ENCODE measurements around the gene LMF2. TPM values are rescaled to one million over a fixed set of nuclear protein-coding genes. Genes with fewer than 3 reads are reported as not detected.

Gene LMF2
- polyA plus RNA-seq, 1 donor: 48.8 TPM

- H3K4me3 ChIP-seq (ENCODE audit: low read length): no peak overlapping the region
- no peak for DNase-seq
- no peaks in the 10 kb centered on the region for H3K36me3 ChIP-seq (ENCODE audit: control insufficient read depth, insufficient read depth, low read length)
- no peaks in the 10 kb centered on the region for H3K9me3 ChIP-seq (ENCODE audit: control insufficient read depth, low read depth, low read length)
- H3K27me3 ChIP-seq (ENCODE audit: control insufficient read depth, insufficient read depth, low read length): peaks cover 4% of the 10 kb centered on the region
- H3K27ac ChIP-seq (ENCODE audit: low read length): no peak overlapping the region
- no CpG with 5 or more reads among the region's 23 CpGs for WGBS (ENCODE audit: insufficient coverage, low lambda C conversion rate)
- H3K4me1 ChIP-seq (ENCODE audit: control insufficient read depth, insufficient read depth, low read length): peaks cover 20% of the 10 kb centered on the region
Observed at GRCh38 chr22:50487290-50488005, 20.1 kb downstream of the LMF2 start.

GRCh38 chr22:50486561-50487289 lies 20.8 kb downstream of the LMF2 start, which contains the start of gene MIOX:
Gene MIOX (plus strand): TSS chr22:50486859. CDS start chr22:50486898, 39 bp downstream.
- Histone ChIP-seq H3K27ac (ENCODE audit: low read length) (peak within 1 kb of the TSS; percentile 94), H3K36me3 (ENCODE audit: control insufficient read depth, insufficient read depth, low read length) (no peaks in the 10 kb centered on the region), H3K27me3 (ENCODE audit: control insufficient read depth, insufficient read depth, low read length) (peaks cover 11% of the 10 kb centered on the region), H3K4me3 (ENCODE audit: low read length) (no peak within 1 kb of the TSS), H3K4me1 (ENCODE audit: control insufficient read depth, insufficient read depth, low read length) (peaks cover 24% of the 10 kb centered on the region), H3K9me3 (ENCODE audit: control insufficient read depth, low read depth, low read length) (peaks cover 5% of the 10 kb centered on the region)
- no CpG with 5 or more reads among the region's 23 CpGs for WGBS (ENCODE audit: insufficient coverage, low lambda C conversion rate)
- no peak for DNase-seq

GRCh38 chr22:50485221-50486131 lies 22.0 kb downstream of the LMF2 start:
- Histone ChIP-seq H3K4me3 (ENCODE audit: low read length) (no peak overlapping the region), H3K36me3 (ENCODE audit: control insufficient read depth, insufficient read depth, low read length) (no peaks in the 10 kb centered on the region), H3K4me1 (ENCODE audit: control insufficient read depth, insufficient read depth, low read length) (peaks cover 24% of the 10 kb centered on the region), H3K27me3 (ENCODE audit: control insufficient read depth, insufficient read depth, low read length) (peaks cover 19% of the 10 kb centered on the region), H3K27ac (ENCODE audit: low read length) (peak overlapping the region; percentile 94), H3K9me3 (ENCODE audit: control insufficient read depth, low read depth, low read length) (peaks cover 8% of the 10 kb centered on the region)
- WGBS (ENCODE audit: insufficient coverage, low lambda C conversion rate): no CpG with 5 or more reads among the region's 29 CpGs
- DNase-seq: peak in 1 of 2 donors; percentile 30

DNA sequence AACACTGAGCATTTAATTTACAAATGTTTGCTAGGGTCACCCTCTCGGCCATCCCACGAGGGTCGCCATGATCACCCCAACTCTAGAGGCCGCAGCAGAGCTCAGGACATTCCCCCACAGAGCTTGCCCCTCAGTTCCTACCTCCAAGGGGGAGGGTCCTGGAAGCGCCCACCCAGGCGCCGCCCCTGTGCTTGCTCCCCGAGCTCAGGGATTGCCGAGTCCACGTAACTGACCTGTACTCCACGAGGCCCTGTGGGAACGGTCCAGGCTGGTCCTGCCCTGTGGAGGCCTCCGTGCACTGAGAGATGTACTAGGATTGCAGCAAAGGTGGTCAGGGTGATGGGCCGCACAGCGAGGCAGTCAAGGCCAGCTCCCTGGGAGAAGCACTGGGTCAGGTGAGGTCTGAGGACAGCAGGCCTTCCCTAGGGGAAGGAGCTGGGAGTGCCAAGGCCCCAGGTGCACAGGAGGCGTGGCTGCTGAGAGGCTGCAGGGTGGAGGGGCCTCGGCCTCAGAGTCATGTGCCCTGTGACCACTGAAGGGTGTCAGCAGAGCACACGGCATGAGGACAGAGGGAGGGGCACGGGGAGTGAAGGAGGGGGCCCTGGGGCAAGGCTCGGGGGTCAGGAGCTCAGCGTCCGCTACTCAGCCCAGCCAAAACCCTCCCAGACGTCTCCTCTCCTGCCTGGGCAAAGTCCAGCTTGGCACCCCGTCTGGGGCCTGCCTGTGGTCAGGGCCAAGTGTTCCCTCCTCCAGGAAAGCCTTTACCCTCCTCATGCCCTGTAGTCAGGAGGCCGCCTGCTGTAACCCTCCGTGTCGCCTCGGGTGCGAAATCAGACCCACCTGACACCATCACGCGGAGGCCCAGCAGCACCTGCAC lies 23.3 kb downstream of the LMF2 start:
- peak; percentile 95 to 97 for DNase-seq

DNA sequence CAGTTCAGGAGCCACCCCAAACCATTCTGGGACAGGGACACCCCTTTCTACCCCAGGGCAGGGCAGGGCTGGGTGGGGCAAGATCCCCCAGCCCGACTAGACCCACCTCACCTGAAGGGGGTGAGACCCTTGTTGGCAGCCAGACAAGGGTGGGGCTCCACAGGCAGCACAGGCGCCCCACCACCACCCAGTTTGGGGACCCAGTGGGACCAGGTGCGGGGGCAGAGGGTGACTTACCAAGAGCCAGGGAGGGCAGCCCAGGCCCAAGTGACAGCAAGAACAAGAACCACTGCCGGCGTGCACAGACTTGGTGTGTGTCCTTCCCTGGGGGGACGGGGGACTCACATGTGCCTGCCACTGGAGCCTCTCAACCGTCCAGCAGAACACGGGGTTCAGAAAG lies 23.9 kb downstream of the LMF2 start:
- Histone ChIP-seq H3K36me3 (ENCODE audit: control insufficient read depth, insufficient read depth, low read length) (no peaks in the 10 kb centered on the region), H3K4me1 (ENCODE audit: control insufficient read depth, insufficient read depth, low read length) (peaks cover 24% of the 10 kb centered on the region), H3K4me3 (ENCODE audit: low read length) (peak overlapping the region; percentile 64), H3K27ac (ENCODE audit: low read length) (peak overlapping the region; percentile 94), H3K27me3 (ENCODE audit: control insufficient read depth, insufficient read depth, low read length) (peaks cover 36% of the 10 kb centered on the region), H3K9me3 (ENCODE audit: control insufficient read depth, low read depth, low read length) (peaks cover 8% of the 10 kb centered on the region)
- no CpG with 5 or more reads among the region's 8 CpGs for WGBS (ENCODE audit: insufficient coverage, low lambda C conversion rate)
- no peak for DNase-seq

More for the DNA sequence above, 23.3 kb downstream of the LMF2 start:
- peaks cover 31% of the 10 kb centered on the region for H3K27me3 ChIP-seq (ENCODE audit: control insufficient read depth, insufficient read depth, low read length)
- peak overlapping the region; percentile 94 for H3K27ac ChIP-seq (ENCODE audit: low read length)
- H3K36me3 ChIP-seq (ENCODE audit: control insufficient read depth, insufficient read depth, low read length): no peaks in the 10 kb centered on the region
- WGBS (ENCODE audit: insufficient coverage, low lambda C conversion rate): no CpG with 5 or more reads among the region's 31 CpGs
- peaks cover 8% of the 10 kb centered on the region for H3K9me3 ChIP-seq (ENCODE audit: control insufficient read depth, low read depth, low read length)
- H3K4me3 ChIP-seq (ENCODE audit: low read length): peak overlapping the region; percentile 64
- peaks cover 24% of the 10 kb centered on the region for H3K4me1 ChIP-seq (ENCODE audit: control insufficient read depth, insufficient read depth, low read length)

GRCh38 chr22:50483106-50483505 lies 24.4 kb downstream of the LMF2 start:
- H3K9me3 ChIP-seq (ENCODE audit: control insufficient read depth, low read depth, low read length): peaks cover 8% of the 10 kb centered on the region
- peaks cover 38% of the 10 kb centered on the region for H3K27me3 ChIP-seq (ENCODE audit: control insufficient read depth, insufficient read depth, low read length)
- peak overlapping the region; percentile 94 for H3K27ac ChIP-seq (ENCODE audit: low read length)
- DNase-seq: no peak
- H3K4me3 ChIP-seq (ENCODE audit: low read length): peak overlapping the region; percentile 64
- H3K4me1 ChIP-seq (ENCODE audit: control insufficient read depth, insufficient read depth, low read length): peaks cover 24% of the 10 kb centered on the region
- H3K36me3 ChIP-seq (ENCODE audit: control insufficient read depth, insufficient read depth, low read length): no peaks in the 10 kb centered on the region
- WGBS (ENCODE audit: insufficient coverage, low lambda C conversion rate): no CpG with 5 or more reads among the region's 10 CpGs

DNA sequence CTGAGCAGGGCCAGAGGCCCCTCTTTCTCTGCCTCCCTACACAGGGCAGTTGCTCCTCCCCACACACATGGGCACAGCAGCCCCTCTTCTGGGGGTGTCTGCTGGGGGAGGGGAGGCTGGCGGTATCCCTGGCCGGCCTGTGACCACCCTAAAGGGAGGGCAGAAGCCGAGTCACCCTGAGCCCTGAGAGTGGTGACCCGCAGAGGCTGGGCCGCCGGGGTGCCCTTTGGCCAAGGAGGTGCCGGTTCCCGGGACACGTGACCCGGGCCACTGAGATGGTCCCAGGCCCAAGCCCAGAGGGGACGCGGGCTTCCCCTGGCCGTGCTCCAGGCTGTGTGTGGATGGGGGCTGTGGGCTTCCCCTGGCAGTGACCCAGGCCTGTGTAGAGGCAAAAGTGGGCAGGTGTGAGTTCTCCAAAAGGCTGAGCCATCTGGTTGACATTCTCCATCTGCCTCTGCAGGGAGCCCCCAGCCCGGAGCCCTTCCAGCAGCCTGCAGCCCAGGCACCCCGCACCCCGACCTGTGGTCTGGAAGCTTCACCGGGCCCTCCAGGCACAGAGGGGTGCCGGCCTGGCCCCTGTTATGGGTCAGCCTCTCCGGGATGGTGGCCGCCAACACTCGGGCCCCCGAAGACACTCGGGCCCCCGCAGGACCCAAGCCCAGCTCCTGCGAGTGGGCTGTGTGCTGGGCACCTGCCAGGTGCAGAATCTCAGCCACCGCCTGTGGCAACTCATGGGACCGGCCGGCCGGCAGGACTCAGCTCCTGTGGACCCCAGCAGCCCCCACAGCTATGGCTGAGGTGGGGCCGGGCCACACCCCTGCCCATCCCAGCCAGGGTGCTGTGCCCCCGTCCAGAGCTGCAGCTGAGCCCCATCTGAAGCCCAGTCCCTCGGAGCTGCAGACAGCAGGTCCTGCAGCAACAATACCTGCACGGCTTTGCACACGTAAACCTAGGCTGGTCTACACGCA lies 25.1 kb downstream of the LMF2 start:
- WGBS (ENCODE audit: insufficient coverage, low lambda C conversion rate): no CpG with 5 or more reads among the region's 35 CpGs
- Histone ChIP-seq H3K9me3 (ENCODE audit: control insufficient read depth, low read depth, low read length) (peaks cover 8% of the 10 kb centered on the region), H3K27me3 (ENCODE audit: control insufficient read depth, insufficient read depth, low read length) (peaks cover 41% of the 10 kb centered on the region), H3K36me3 (ENCODE audit: control insufficient read depth, insufficient read depth, low read length) (no peaks in the 10 kb centered on the region), H3K4me1 (ENCODE audit: control insufficient read depth, insufficient read depth, low read length) (peaks cover 24% of the 10 kb centered on the region), H3K27ac (ENCODE audit: low read length) (peak overlapping the region; percentile 94), H3K4me3 (ENCODE audit: low read length) (peak overlapping the region; percentile 64)
- DNase-seq: peak in 1 of 2 donors; percentile 44

- peak within 1 kb of the TSS; percentile 64 for H3K4me3 ChIP-seq (ENCODE audit: low read length)
- peaks cover 8% of the 10 kb centered on the region for H3K9me3 ChIP-seq (ENCODE audit: control insufficient read depth, low read depth, low read length)
- H3K27ac ChIP-seq (ENCODE audit: low read length): peak within 1 kb of the TSS; percentile 94
- DNase-seq: peak in 1 of 2 donors; percentile 65
- H3K27me3 ChIP-seq (ENCODE audit: control insufficient read depth, insufficient read depth, low read length): peaks cover 45% of the 10 kb centered on the region
- H3K36me3 ChIP-seq (ENCODE audit: control insufficient read depth, insufficient read depth, low read length): no peaks in the 10 kb centered on the region
- WGBS (ENCODE audit: insufficient coverage, low lambda C conversion rate): no CpG with 5 or more reads among the region's 70 CpGs
- H3K4me1 ChIP-seq (ENCODE audit: control insufficient read depth, insufficient read depth, low read length): peaks cover 24% of the 10 kb centered on the region
Observed at GRCh38 chr22:50481440-50482106, 25.9 kb downstream of the LMF2 start, which contains the start of gene ADM2. Gene ADM2 (plus strand): TSS chr22:50481543. CDS start chr22:50481848, 305 bp downstream.
